Activated B cell treated with CpG ODN at 0.5 μM for 24 hours (primary cell): ENCODE results near the gene KCNJ9. TPM values are rescaled to one million over a fixed set of nuclear protein-coding genes. Genes with fewer than 3 reads are reported as not detected.

Experiments
- ATAC-seq: fragments of 200-7000 bp; cut with Tn5 transposase; one replicate; pipeline ENCODE4 v1.10.0; 2021; ENCODE audit warnings: low read depth, mild to moderate bottlenecking, moderate library complexity
- CTCF ChIA-PET: fragments of 350-600 bp; sonication (Branson Sonifier 250); formaldehyde crosslinking; loops from one replicate; lab custom pipeline; 2021; ENCODE audit warnings: antibody characterized with exemption; lab: Charles Lee
- POLR2A ChIA-PET: fragments of 350-600 bp; sonication (Branson Sonifier 250); formaldehyde crosslinking; loops from one replicate; lab custom pipeline; 2021; ENCODE audit warnings: antibody characterized with exemption; lab: Charles Lee
- DNase-seq: peaks from one replicate; pipeline ENCODE4 v3.0.0; 2022
- H3K27ac Mint-ChIP-seq: one replicate; pipeline ENCODE4 v1.8.0; 2020; ENCODE audit warnings: mixed read lengths
- H3K27me3 Mint-ChIP-seq: one replicate; pipeline ENCODE4 v1.8.0; 2021; ENCODE audit warnings: mixed read lengths
- H3K36me3 Mint-ChIP-seq: one replicate; pipeline ENCODE4 v1.8.0; 2021; ENCODE audit warnings: low read depth, mixed read lengths
- H3K4me1 Mint-ChIP-seq: one replicate; pipeline ENCODE4 v1.8.0; 2021; ENCODE audit warnings: mixed read lengths
- H3K4me3 Mint-ChIP-seq: one replicate; pipeline ENCODE4 v1.8.0; 2020; ENCODE audit warnings: mild to moderate bottlenecking, mixed read lengths
- H3K9me3 Mint-ChIP-seq: one replicate; pipeline ENCODE4 v1.8.0; 2020; ENCODE audit warnings: mixed read lengths
- intact Hi-C: fragments of 100-400 bp; cut with micrococcal nuclease; formaldehyde crosslinking; loops from one replicate; pipeline ENCODE4 v1.15.1; 2024
- total RNA-seq: library from RNA; stranded (reverse); gene quantifications from 2 replicates; pipeline ENCODE4 v1.2.3, GENCODE V29; 2022
- TF ChIP-seq, protein P1 (sequence below): fragments of 200-600 bp; IDR thresholded peaks from one replicate; pipeline ENCODE4 v1.8.0; 2022; ENCODE audit warnings: antibody characterized with exemption, mild to moderate bottlenecking

The KCNJ9 gene
- total RNA-seq, 1 donor from 2014 or later, result not detected

DNA sequence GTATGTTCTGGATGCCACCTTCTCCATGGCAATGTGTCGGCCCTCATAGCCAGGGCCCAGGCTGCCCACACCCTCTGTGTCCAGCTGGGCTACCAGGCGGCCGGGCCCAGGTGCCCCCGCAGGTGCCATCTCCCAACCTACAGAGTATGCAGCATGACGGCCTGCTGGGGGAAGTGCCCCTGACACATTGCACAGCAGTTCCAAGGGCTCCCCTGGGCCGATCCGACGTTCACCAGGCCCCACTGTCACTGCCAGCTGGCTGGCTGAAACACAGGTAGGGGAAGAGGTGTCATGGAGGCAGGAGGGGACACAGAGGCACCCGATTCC lies 11.7 kb downstream of the KCNJ9 start:
- Mint-ChIP-seq H3K27me3 (no peaks in the 10 kb centered on the region), H3K4me3 (no peak overlapping the region), H3K36me3 (peaks cover 66% of the 10 kb centered on the region), H3K27ac (no peak overlapping the region), H3K4me1 (peaks cover 21% of the 10 kb centered on the region), H3K9me3 (no peaks in the 10 kb centered on the region)
- intact Hi-C loops, result loop anchor here (10.0 kb wide), 1 partner anchor 1302 kb away; no protein-coding TSS in a partner anchor
- ChIA-PET POLR2A (interaction anchor here (0.6 kb wide), 1 partner anchor 170 kb away, joined by 4 read pairs; the partner anchor contains the start of gene DCAF8), CTCF (no interaction called here)
- ATAC-seq (no peak), DNase-seq (no peak)
- TF ChIP-seq, protein P1, sequence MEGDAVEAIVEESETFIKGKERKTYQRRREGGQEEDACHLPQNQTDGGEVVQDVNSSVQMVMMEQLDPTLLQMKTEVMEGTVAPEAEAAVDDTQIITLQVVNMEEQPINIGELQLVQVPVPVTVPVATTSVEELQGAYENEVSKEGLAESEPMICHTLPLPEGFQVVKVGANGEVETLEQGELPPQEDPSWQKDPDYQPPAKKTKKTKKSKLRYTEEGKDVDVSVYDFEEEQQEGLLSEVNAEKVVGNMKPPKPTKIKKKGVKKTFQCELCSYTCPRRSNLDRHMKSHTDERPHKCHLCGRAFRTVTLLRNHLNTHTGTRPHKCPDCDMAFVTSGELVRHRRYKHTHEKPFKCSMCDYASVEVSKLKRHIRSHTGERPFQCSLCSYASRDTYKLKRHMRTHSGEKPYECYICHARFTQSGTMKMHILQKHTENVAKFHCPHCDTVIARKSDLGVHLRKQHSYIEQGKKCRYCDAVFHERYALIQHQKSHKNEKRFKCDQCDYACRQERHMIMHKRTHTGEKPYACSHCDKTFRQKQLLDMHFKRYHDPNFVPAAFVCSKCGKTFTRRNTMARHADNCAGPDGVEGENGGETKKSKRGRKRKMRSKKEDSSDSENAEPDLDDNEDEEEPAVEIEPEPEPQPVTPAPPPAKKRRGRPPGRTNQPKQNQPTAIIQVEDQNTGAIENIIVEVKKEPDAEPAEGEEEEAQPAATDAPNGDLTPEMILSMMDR, result no peak

DNA sequence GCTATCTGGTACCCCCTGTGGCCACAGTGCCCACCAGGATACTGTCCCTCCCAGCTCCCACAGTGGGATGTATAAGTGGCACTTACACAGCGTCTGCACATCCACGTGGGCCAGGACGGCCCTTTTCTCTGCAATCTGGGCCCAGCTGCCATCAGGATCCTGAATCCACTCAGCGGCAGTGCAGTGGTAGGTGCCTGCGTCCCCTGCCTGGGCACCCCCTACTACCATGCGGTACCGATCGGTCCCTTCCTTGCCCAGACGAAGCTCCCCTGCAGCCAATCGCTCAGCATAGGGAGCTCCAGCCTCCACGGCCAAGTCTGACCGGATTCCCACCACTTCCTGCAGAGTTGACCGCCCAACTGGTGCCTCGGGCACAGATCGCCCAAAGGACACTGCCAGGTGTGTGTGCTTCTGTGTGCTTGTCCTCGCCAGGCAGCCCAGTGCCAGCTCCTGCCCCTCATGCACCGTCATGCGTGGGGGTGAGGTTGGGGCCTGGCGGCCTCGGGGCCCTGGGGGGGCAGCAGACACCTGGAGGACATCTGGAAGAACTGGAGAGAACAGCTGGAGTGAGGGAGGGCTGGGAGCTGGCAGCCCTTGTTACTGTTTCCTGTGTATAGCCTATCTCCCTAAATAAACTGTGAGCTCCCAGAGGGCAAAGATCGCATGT lies 12.4 kb downstream of the KCNJ9 start:
- H3K4me3 Mint-ChIP-seq, result no peak overlapping the region
- peaks cover 59% of the 10 kb centered on the region for H3K36me3 Mint-ChIP-seq
- H3K27me3 Mint-ChIP-seq, result no peaks in the 10 kb centered on the region
- TF ChIP-seq, protein P1, result no peak
- no peak for ATAC-seq
- intact Hi-C loops, result loop anchor here (10.0 kb wide), 1 partner anchor 1301 kb away; no protein-coding TSS in a partner anchor
- no peaks in the 10 kb centered on the region for H3K9me3 Mint-ChIP-seq
- no peak for DNase-seq
- POLR2A ChIA-PET, result no interaction called here
- H3K27ac Mint-ChIP-seq, result no peak overlapping the region
- CTCF ChIA-PET, result interaction anchor here (1.0 kb wide), 1 partner anchor 198 kb away, joined by 3 read pairs; no protein-coding TSS in a partner anchor
- peaks cover 22% of the 10 kb centered on the region for H3K4me1 Mint-ChIP-seq

DNA sequence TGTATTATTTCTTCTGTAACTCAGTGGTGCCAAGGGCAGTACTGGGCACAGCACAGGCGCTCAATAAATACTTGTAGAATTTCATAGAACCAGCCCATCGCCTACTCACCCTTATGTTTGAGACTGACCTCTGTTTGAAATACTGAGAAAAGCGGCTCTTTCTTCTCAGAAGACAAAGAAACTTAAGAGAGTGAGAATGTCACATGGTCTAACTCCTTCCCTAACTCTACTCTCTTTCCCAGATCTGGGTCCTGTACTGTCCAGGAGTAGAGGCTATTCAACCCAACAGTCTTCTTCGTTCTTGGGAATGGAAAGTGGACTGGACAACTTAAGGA lies 12.9 kb downstream of the KCNJ9 start:
- no peak for ATAC-seq
- Mint-ChIP-seq H3K9me3 (no peaks in the 10 kb centered on the region), H3K4me3 (no peak overlapping the region), H3K27ac (no peak overlapping the region), H3K27me3 (no peaks in the 10 kb centered on the region), H3K36me3 (peaks cover 54% of the 10 kb centered on the region), H3K4me1 (peaks cover 24% of the 10 kb centered on the region)
- no peak for DNase-seq
- POLR2A ChIA-PET, result no interaction called here
- intact Hi-C loops, result loop anchor here (10.0 kb wide), 1 partner anchor 1301 kb away; no protein-coding TSS in a partner anchor
- TF ChIP-seq, protein P1, result no peak
- CTCF ChIA-PET, result interaction anchor here (1.0 kb wide), 1 partner anchor 197 kb away, joined by 3 read pairs; no protein-coding TSS in a partner anchor

DNA sequence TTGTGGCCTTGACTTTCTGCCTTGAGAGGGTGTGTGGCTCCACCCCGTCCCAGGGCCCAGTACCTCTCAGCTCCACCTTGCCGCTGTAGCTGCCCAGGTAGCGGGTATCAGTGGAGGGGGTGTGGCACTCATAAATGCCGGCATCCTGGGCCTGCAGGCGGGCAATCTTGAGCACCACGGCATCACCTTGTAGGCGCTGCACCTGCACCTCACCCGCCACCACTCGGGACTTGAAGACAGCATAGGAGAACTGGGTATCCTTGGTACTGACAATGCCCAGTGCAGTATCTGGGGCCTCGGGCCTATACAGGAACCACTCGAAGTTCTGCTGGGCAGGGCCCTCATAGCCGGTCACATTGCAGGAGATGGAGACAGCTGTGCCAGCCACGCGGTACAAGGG lies 13.5 kb downstream of the KCNJ9 start:
- Mint-ChIP-seq H3K36me3 (peaks cover 51% of the 10 kb centered on the region), H3K4me3 (no peak overlapping the region), H3K27me3 (no peaks in the 10 kb centered on the region), H3K9me3 (no peaks in the 10 kb centered on the region), H3K27ac (no peak overlapping the region), H3K4me1 (peaks cover 29% of the 10 kb centered on the region)
- no peak for DNase-seq
- TF ChIP-seq, protein P1, result no peak
- no peak for ATAC-seq
- POLR2A ChIA-PET, result no interaction called here
- intact Hi-C loops, result loop anchor here (5.0 to 10.0 kb wide), 2 partner anchors 173 to 1300 kb away; no protein-coding TSS in a partner anchor
- CTCF ChIA-PET, result interaction anchor here (1.8 kb wide), 1 partner anchor 16 kb away, joined by 5 read pairs; no protein-coding TSS in a partner anchor

DNA sequence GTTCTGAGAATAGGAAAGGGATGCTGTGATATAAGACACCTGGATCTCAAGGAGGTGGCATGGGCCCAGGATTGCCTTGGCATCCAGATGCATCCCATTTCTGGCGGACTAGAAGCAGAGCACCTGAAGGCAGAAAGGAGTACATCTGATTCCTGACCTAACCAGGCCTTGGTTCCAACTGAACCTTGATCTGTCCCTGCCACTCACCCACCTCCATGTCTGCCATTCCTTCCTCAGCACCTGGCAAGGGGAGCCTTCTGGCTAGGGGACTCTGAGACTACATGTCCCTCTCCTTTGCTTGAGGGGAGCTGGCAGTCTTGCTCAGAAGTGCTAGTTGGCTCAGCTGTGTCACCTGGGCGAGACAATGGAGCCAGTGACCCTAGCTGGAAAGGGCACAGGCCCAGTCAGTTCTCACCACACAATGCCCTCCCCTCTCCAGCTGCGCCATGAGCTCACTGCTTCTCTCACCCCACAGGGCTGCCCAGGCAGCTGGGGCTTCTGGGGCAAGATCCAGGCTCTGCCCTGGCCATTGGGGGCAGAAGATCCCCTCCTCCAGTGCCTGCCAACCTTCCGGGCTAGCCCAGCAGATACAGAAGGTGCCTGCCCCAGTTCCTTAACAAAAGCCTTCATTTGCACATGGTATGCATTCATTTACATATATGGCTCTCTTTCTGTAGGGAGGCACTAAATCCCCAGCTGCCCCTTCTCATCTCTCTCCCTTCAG lies 14.2 kb downstream of the KCNJ9 start:
- ATAC-seq, result no peak
- POLR2A ChIA-PET, result interaction anchor here (1.2 kb wide), 1 partner anchor 8 kb away, joined by 4 read pairs; no protein-coding TSS in a partner anchor

More for the DNA sequence above, 14.2 kb downstream of the KCNJ9 start:
- H3K27me3 Mint-ChIP-seq, result no peaks in the 10 kb centered on the region
- H3K4me1 Mint-ChIP-seq, result peaks cover 29% of the 10 kb centered on the region
- CTCF ChIA-PET, result interaction anchor here (1.5 to 4.6 kb wide), 4 partner anchors 9 to 196 kb away, joined by 5 to 24 read pairs (median 12); no protein-coding TSS in a partner anchor
- peak overlapping the region; percentile 2 for H3K27ac Mint-ChIP-seq
- peaks cover 43% of the 10 kb centered on the region for H3K36me3 Mint-ChIP-seq
- TF ChIP-seq, protein P1, result no peak
- no peak overlapping the region for H3K4me3 Mint-ChIP-seq
- no peaks in the 10 kb centered on the region for H3K9me3 Mint-ChIP-seq
- intact Hi-C loops, result loop anchor here (5.0 to 10.0 kb wide), 2 partner anchors 173 to 1299 kb away; no protein-coding TSS in a partner anchor
- no peak for DNase-seq
